Stimulated activated CD8-positive, alpha-beta memory T cell treated with anti-CD3 and anti-CD28 coated beads, Interleukin-7, amount 100 ng/mL, for 4 hours (primary cell): ENCODE results near the gene THAP11.

Source experiments
- DNase-seq, 2 donors: peaks; one replicate each; pipeline ENCODE4 v3.0.0-alpha.2; 2020; ENCODE audit warnings: low read depth in 2 of 2

Gene THAP11

GRCh38 chr16:67841816-67842508 lies at the start of gene THAP11:
THAP11 (plus strand) TSS chr16:67842320; CDS start chr16:67842555, 235 bp downstream.
- peak; percentile 87 to 92 for DNase-seq

GRCh38 chr16:67796099-67796718 lies 45.9 kb upstream of the THAP11 start:
- DNase-seq = no peak

- DNase-seq = no peak
Measured at GRCh38 chr16:67800338-67800926, 41.7 kb upstream of the THAP11 start.

GRCh38 chr16:67801241-67801640 lies 40.9 kb upstream of the THAP11 start:
- no peak for DNase-seq

- DNase-seq = no peak
Measured at GRCh38 chr16:67801883-67802282, 40.2 kb upstream of the THAP11 start.

- no peak for DNase-seq
Measured at GRCh38 chr16:67803894-67804293, 38.2 kb upstream of the THAP11 start.

GRCh38 chr16:67804853-67805542 lies 37.1 kb upstream of the THAP11 start:
- DNase-seq = no peak

GRCh38 chr16:67805718-67806427 lies 36.2 kb upstream of the THAP11 start:
- DNase-seq = no peak

GRCh38 chr16:67806428-67807147 lies 35.5 kb upstream of the THAP11 start, which contains the start of the genes RANBP10 and TSNAXIP1:
RANBP10 (minus strand) TSS chr16:67806560; CDS start chr16:67806536, 24 bp downstream.
TSNAXIP1 (plus strand) TSS chr16:67806889; CDS start chr16:67807150, 261 bp downstream.
- peak; percentile 95 to 96 for DNase-seq

- DNase-seq = no peak
Measured at GRCh38 chr16:67807148-67807682, 34.9 kb upstream of the THAP11 start.

GRCh38 chr16:67811899-67812298 lies 30.2 kb upstream of the THAP11 start:
- DNase-seq = no peak

- DNase-seq = no peak
Measured at GRCh38 chr16:67814567-67814966, 27.6 kb upstream of the THAP11 start.

- DNase-seq = no peak
Measured at GRCh38 chr16:67820608-67821259, 21.4 kb upstream of the THAP11 start.

- no peak for DNase-seq
Measured at GRCh38 chr16:67822511-67822910, 19.6 kb upstream of the THAP11 start.

GRCh38 chr16:67825119-67825518 lies 17.0 kb upstream of the THAP11 start:
- DNase-seq = no peak

GRCh38 chr16:67825906-67826305 lies 16.2 kb upstream of the THAP11 start:
- DNase-seq = no peak

- no peak for DNase-seq
Measured at GRCh38 chr16:67828651-67829050, 13.5 kb upstream of the THAP11 start.

- DNase-seq = no peak
Measured at GRCh38 chr16:67833030-67833414, 9.1 kb upstream of the THAP11 start.

GRCh38 chr16:67833415-67834241 lies 8.5 kb upstream of the THAP11 start:
- DNase-seq = peak; percentile 82 to 85
